Measurements from ENCODE around the gene CYB561D2. TPM values are rescaled to one million over a fixed set of nuclear protein-coding genes. Genes with fewer than 3 reads are reported as not detected.

CYB561D2 gene
- total RNA-seq, 3 donors from 2014 or later = 23.6 to 30.1 (median 28.8) TPM

DNA sequence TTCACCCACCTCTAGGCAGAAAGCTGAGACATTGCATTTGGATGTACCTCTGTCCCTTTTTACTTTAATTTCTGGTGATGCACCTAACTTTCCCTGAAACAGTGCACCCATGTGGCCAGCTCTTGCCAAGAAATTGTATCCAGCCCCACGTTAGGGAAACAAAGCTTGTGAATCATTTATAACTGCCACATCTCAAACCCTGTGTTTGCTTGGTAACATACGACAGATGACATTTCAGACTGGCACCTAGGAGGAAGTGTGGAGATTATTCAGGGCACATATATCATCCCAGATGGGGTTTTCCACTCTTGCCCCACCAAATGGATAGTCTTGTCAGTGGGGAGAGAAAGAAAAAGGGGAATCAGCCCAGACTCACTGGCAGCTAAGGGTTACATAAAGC, 2.1 kb downstream of the CYB561D2 start:
- Histone ChIP-seq H3K4me3 (no peak overlapping the region), H3K27me3 (no peaks in the 10 kb centered on the region), H3K27ac (no peak overlapping the region), H3K9me3 (no peaks in the 10 kb centered on the region), H3K4me1 (peaks cover 31 to 36% of the 10 kb centered on the region in 2 donors), H3K36me3 (peaks cover 7% of the 10 kb centered on the region)
- TF ChIP-seq POLR2A (IDR thresholded peaks at IDR 0.05) (no peak), POLR2AphosphoS5 (IDR thresholded peaks at IDR 0.05) (no peak)
- TF ChIP-seq, protein P1, sequence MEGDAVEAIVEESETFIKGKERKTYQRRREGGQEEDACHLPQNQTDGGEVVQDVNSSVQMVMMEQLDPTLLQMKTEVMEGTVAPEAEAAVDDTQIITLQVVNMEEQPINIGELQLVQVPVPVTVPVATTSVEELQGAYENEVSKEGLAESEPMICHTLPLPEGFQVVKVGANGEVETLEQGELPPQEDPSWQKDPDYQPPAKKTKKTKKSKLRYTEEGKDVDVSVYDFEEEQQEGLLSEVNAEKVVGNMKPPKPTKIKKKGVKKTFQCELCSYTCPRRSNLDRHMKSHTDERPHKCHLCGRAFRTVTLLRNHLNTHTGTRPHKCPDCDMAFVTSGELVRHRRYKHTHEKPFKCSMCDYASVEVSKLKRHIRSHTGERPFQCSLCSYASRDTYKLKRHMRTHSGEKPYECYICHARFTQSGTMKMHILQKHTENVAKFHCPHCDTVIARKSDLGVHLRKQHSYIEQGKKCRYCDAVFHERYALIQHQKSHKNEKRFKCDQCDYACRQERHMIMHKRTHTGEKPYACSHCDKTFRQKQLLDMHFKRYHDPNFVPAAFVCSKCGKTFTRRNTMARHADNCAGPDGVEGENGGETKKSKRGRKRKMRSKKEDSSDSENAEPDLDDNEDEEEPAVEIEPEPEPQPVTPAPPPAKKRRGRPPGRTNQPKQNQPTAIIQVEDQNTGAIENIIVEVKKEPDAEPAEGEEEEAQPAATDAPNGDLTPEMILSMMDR (IDR thresholded peaks at IDR 0.05) = no peak
- intact Hi-C loops (cut with DNase I; ENCODE audit: low total_unique reads) = no loop called here
- DNase-seq (ENCODE audit: low spot score in 2 of 2) = no peak

DNA sequence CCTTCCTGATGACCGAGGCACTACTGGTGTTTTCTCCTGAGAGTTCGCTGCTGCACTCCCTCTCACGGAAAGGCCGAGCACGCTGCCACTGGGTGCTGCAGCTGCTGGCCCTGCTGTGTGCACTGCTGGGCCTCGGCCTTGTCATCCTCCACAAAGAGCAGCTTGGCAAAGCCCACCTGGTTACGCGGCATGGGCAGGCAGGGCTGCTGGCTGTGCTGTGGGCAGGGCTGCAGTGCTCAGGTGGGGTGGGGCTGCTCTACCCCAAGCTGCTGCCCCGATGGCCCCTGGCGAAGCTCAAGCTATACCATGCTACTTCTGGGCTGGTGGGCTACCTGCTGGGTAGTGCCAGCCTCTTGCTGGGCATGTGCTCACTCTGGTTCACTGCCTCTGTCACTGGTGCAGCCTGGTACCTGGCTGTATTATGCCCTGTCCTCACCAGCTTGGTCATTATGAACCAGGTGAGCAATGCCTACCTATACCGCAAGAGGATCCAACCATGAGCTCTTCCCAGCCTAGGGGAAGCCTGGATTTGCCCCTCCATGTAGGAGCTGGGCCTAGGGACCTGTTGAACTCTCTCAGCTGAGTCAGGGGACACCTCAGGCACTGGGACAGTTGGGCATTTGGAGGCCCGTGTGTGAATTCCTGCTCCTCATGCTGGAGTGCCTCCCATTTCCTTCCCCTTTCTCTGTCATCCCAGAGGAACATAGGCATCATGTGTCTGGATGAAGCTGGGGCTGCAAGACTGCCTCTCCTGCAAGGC, 2.8 kb downstream of the CYB561D2 start:
- Histone ChIP-seq H3K27ac (no peak overlapping the region), H3K36me3 (peaks cover 7% of the 10 kb centered on the region), H3K4me3 (no peak overlapping the region), H3K9me3 (no peaks in the 10 kb centered on the region), H3K27me3 (no peaks in the 10 kb centered on the region), H3K4me1 (peaks cover 37 to 42% of the 10 kb centered on the region in 2 donors)
- intact Hi-C loops (cut with DNase I; ENCODE audit: low total_unique reads) = no loop called here
- no peak for TF ChIP-seq POLR2AphosphoS5 (IDR thresholded peaks at IDR 0.05)
- no peak for TF ChIP-seq POLR2A (IDR thresholded peaks at IDR 0.05)
- TF ChIP-seq, protein P1 (IDR thresholded peaks at IDR 0.05) = no peak
- no peak for DNase-seq (ENCODE audit: low spot score in 2 of 2)

DNA sequence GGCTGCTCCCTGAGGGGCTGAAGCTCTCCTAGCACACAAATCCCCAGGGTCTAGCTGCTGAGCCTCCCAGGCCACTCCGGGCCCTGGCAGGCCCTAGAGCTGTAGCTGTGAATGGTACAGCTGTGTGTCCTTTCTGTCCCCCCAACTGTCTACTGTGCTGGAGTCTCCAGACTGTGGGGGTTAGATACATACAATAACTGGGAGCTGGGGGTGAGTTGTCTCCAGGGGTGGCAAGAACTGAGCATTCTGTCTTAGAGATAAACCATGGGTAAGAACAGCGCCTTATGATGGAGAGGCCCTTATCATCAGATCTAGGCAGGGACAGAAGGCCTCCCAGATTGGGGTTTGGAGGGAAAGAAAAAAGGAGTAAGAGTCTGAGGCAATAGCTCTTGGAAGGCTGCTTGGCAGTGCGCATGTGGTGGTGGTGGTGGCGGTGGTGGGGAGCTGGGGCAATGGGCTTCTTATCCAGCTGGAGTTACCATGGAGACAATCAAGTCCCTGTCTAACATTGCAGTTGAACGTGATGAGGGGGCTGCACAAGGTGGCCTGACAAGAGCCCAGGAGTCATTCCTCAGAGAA, 3.6 kb downstream of the CYB561D2 start:
- DNase-seq (ENCODE audit: low spot score in 2 of 2) = no peak
- peaks cover 7% of the 10 kb centered on the region for H3K36me3 ChIP-seq
- no peaks in the 10 kb centered on the region for H3K9me3 ChIP-seq
- H3K4me3 ChIP-seq = no peak overlapping the region
- no peaks in the 10 kb centered on the region for H3K27me3 ChIP-seq
- no peak overlapping the region for H3K27ac ChIP-seq
- peaks cover 39 to 40% of the 10 kb centered on the region in 2 donors for H3K4me1 ChIP-seq
- no peak for TF ChIP-seq POLR2AphosphoS5 (IDR thresholded peaks at IDR 0.05)
- TF ChIP-seq POLR2A (IDR thresholded peaks at IDR 0.05) = no peak
- TF ChIP-seq, protein P1 (IDR thresholded peaks at IDR 0.05) = no peak
- intact Hi-C loops (cut with DNase I; ENCODE audit: low total_unique reads) = no loop called here

DNA sequence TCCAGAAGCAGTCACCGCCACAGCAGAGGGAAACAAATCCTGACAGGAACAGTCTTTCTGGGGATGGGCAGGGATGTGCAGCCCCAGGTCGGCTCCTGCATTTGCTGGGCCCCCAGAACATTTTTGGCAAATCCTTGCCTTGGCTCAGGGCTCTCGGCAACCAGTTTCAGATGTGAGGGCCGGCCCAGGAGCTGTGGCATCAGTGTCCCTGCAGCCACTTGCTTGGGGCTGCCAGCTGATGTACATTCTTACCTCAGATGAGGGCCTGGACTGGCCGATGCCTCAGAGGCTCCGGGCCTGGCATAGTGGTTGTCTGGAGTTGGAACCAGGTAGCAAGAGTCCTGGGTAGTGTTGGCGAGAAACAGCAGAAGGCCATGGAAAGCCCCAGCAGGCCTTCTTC, 4.2 kb downstream of the CYB561D2 start:
- TF ChIP-seq, protein P1 (IDR thresholded peaks at IDR 0.05) = no peak
- no peak for TF ChIP-seq POLR2A (IDR thresholded peaks at IDR 0.05)
- no peak for TF ChIP-seq POLR2AphosphoS5 (IDR thresholded peaks at IDR 0.05)
- peaks cover 33 to 38% of the 10 kb centered on the region in 2 donors for H3K4me1 ChIP-seq
- intact Hi-C loops (cut with DNase I; ENCODE audit: low total_unique reads) = no loop called here
- no peak overlapping the region for H3K27ac ChIP-seq
- H3K4me3 ChIP-seq = no peak overlapping the region
- H3K36me3 ChIP-seq = peaks cover 7% of the 10 kb centered on the region
- DNase-seq (ENCODE audit: low spot score in 2 of 2) = no peak
- H3K9me3 ChIP-seq = no peaks in the 10 kb centered on the region
- no peaks in the 10 kb centered on the region for H3K27me3 ChIP-seq

DNA sequence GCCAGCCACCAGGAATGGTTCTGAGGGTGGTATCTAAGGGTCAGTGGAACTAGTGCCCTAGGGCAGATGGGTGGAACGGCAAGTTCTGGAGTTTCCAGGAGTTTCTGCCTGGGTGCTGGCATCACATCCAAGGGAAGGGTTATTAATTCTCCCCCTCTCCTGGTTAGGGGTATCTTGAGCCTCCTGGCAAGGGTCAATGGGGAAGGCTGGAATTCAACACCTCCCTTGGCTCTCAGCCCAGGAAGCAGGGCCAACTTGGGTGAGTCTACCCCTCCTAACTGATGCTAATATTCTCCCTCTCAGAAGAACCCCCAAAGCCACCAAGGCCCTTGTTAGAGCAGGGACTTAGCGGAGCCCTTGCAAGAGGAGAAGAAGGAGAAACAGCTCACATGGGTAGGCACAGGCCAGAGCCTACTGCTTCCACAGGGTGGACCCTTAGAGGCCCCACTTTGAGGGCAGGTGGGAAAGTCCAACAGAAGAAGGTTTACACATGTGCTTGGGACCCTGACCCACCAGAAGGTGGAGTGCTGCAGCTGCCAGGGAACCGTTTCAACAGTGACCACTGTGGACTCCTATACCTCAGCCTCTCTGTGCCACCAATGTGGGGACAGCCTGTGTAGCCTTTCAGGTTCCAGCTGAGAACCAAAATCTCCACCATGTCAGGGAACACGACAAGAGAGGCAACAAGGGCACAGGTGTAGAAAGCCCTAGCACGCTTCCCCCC, 5.3 kb downstream of the CYB561D2 start:
- Histone ChIP-seq H3K4me1 (peaks cover 32 to 36% of the 10 kb centered on the region in 2 donors), H3K36me3 (peaks cover 7% of the 10 kb centered on the region), H3K27me3 (no peaks in the 10 kb centered on the region), H3K4me3 (peak overlapping the region; percentile 69 to 91 (median 74)), H3K27ac (peak overlapping the region; percentile 21 to 25), H3K9me3 (no peaks in the 10 kb centered on the region)
- intact Hi-C loops (cut with DNase I; ENCODE audit: low total_unique reads) = no loop called here
- no peak for TF ChIP-seq POLR2A (IDR thresholded peaks at IDR 0.05)
- TF ChIP-seq, protein P1 (IDR thresholded peaks at IDR 0.05) = no peak
- no peak for DNase-seq (ENCODE audit: low spot score in 2 of 2)

Data from breast epithelium (tissue), 4 donors.